ENCODE measurements around the gene SMC5.
"Not testable (repeated sequence)": the region's sequence is repeated elsewhere in the genome, so short reads cannot be mapped to it uniquely, and the experiment has no call there.

SMC5 gene

GRCh38 chr9:70258692-70259511, at the start of gene SMC5:
TSS of gene SMC5 (plus strand) at chr9:70258978. CDS start at chr9:70259079, 101 bp downstream.
- DNase-seq (ENCODE audit: low spot score), result peak; percentile 90

- DNase-seq (ENCODE audit: low spot score), result no peak
Observed at GRCh38 chr9:70217029-70217428, 41.7 kb upstream of the SMC5 start.

- DNase-seq (ENCODE audit: low spot score), result no peak
Observed at GRCh38 chr9:70218767-70219166, 40.0 kb upstream of the SMC5 start.

- no peak for DNase-seq (ENCODE audit: low spot score)
Observed at GRCh38 chr9:70220216-70220615, 38.6 kb upstream of the SMC5 start.

GRCh38 chr9:70222354-70222753, 36.4 kb upstream of the SMC5 start:
- no peak for DNase-seq (ENCODE audit: low spot score)

- no peak for DNase-seq (ENCODE audit: low spot score)
Observed at GRCh38 chr9:70228118-70228517, 30.7 kb upstream of the SMC5 start.

GRCh38 chr9:70228611-70229010, 30.2 kb upstream of the SMC5 start:
- DNase-seq (ENCODE audit: low spot score), result no peak

- DNase-seq (ENCODE audit: low spot score), result no peak
Observed at GRCh38 chr9:70229026-70229425, 29.8 kb upstream of the SMC5 start.

- peak; percentile 29 for DNase-seq (ENCODE audit: low spot score)
Observed at GRCh38 chr9:70229579-70229978, 29.2 kb upstream of the SMC5 start.

- DNase-seq (ENCODE audit: low spot score), result no peak
Observed at GRCh38 chr9:70232476-70232875, 26.3 kb upstream of the SMC5 start.

- not testable (repeated sequence) for DNase-seq (ENCODE audit: low spot score)
Observed at GRCh38 chr9:70234208-70234607, 24.6 kb upstream of the SMC5 start.

GRCh38 chr9:70245952-70246351, 12.8 kb upstream of the SMC5 start:
- not testable (repeated sequence) for DNase-seq (ENCODE audit: low spot score)

GRCh38 chr9:70250221-70250620, 8.6 kb upstream of the SMC5 start:
- no peak for DNase-seq (ENCODE audit: low spot score)

GRCh38 chr9:70255486-70255885, 3.3 kb upstream of the SMC5 start:
- no peak for DNase-seq (ENCODE audit: low spot score)

GRCh38 chr9:70256123-70256551, 2.6 kb upstream of the SMC5 start:
- DNase-seq (ENCODE audit: low spot score), result no peak

- no peak for DNase-seq (ENCODE audit: low spot score)
Observed at GRCh38 chr9:70257502-70257901, 1.3 kb upstream of the SMC5 start.

- peak; percentile 65 for DNase-seq (ENCODE audit: low spot score)
Observed at GRCh38 chr9:70257991-70258691, 637 bp upstream of the SMC5 start.

- DNase-seq (ENCODE audit: low spot score), result no peak
Observed at GRCh38 chr9:70259512-70259802, 679 bp downstream of the SMC5 start.

GRCh38 chr9:70260007-70260443, 1.2 kb downstream of the SMC5 start:
- DNase-seq (ENCODE audit: low spot score), result no peak

GRCh38 chr9:70260606-70261005, 1.8 kb downstream of the SMC5 start:
- DNase-seq (ENCODE audit: low spot score), result no peak

GRCh38 chr9:70261131-70261870, 2.5 kb downstream of the SMC5 start:
- no peak for DNase-seq (ENCODE audit: low spot score)

GRCh38 chr9:70262366-70262765, 3.6 kb downstream of the SMC5 start:
- no peak for DNase-seq (ENCODE audit: low spot score)

GRCh38 chr9:70262948-70263347, 4.2 kb downstream of the SMC5 start:
- no peak for DNase-seq (ENCODE audit: low spot score)

Measured in pons (tissue), 1 donor.